Esophagus squamous epithelium (tissue), 4 donors: ENCODE measurements around the gene TSC22D1.

ENCODE experiments used
- POLR2A ChIP-seq, 4 donors: fragments of 450-650 bp; IDR thresholded peaks; one replicate each; pipeline ENCODE4 v1.6.1; 2017; ENCODE audit warnings: antibody characterized with exemption in 4 of 4, mild to moderate bottlenecking in 4 of 4, moderate library complexity in 3 of 4
- TF ChIP-seq, protein P1 (sequence below), 6 experiments: fragments of 450-650 bp in 4 of 6; fragments of 200-600 bp in 2 of 6; sonication (generic) in 2 of 6; IDR thresholded peaks; one replicate each; pipeline ENCODE4 v1.5.1; 2016 to 2019; ENCODE audit warnings: antibody characterized with exemption in 6 of 6, mild to moderate bottlenecking in 4 of 6, moderate library complexity in 4 of 6

DNA sequence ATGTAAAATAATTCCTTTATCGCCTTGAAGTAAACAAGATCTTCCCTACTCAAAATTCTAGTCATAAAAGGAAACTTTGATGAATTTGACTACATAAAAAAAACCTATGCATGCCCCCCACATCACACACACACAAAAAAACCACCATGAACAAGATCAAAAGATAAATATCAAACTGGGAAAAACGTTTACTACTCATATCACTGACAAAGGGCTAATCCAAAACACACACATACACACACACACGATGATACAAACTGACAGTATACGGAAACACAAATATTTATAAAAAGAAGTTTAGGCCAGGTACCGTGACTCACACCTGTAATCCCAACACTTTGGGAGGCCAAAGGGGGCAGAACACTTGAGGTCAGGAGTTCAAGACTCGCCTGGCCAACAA lies 61.9 kb downstream of the TSC22D1 start:
- TF ChIP-seq, protein P1, sequence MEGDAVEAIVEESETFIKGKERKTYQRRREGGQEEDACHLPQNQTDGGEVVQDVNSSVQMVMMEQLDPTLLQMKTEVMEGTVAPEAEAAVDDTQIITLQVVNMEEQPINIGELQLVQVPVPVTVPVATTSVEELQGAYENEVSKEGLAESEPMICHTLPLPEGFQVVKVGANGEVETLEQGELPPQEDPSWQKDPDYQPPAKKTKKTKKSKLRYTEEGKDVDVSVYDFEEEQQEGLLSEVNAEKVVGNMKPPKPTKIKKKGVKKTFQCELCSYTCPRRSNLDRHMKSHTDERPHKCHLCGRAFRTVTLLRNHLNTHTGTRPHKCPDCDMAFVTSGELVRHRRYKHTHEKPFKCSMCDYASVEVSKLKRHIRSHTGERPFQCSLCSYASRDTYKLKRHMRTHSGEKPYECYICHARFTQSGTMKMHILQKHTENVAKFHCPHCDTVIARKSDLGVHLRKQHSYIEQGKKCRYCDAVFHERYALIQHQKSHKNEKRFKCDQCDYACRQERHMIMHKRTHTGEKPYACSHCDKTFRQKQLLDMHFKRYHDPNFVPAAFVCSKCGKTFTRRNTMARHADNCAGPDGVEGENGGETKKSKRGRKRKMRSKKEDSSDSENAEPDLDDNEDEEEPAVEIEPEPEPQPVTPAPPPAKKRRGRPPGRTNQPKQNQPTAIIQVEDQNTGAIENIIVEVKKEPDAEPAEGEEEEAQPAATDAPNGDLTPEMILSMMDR (IDR thresholded peaks at IDR 0.05), result no peak
- TF ChIP-seq POLR2A (IDR thresholded peaks at IDR 0.05), result no peak
